Measurements from ENCODE around the gene CDKL5. TPM values are rescaled to one million over a fixed set of nuclear protein-coding genes. Genes with fewer than 3 reads are reported as not detected.

Gene CDKL5
- total and polyA plus RNA-seq, 2 donors (not counting 1 experiment from before 2014, with no cell fraction given), result 0.72 to 4.6 TPM

DNA sequence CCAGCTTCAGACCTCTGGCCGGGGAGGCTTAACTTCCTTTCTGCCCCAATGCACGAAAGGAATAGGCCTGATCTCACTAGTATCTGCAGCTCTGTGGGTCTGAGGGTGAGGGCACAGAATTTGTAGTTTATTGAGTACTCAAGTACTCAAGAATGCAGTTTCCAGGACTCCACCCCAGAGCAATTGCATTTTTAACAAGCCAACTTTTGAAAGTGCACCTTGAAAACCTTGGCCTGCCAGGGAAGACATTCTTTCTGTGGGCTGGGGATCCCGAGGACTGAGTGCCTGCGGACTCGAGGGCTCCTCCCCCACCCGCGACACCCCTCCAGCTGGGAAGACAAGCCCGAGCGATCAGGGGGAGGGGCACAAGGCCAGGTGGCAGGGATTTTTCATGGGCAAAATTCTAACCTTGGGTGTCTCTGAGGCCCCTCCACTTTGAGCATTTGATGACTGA, 224.1 kb downstream of the CDKL5 start:
- DNase-seq, result no peak
- H3K27me3 Mint-ChIP-seq, result no peaks in the 10 kb centered on the region
- WGBS (ENCODE audit: insufficient coverage), result 80% methylated on average over 1 of the region's 9 CpGs

DNA sequence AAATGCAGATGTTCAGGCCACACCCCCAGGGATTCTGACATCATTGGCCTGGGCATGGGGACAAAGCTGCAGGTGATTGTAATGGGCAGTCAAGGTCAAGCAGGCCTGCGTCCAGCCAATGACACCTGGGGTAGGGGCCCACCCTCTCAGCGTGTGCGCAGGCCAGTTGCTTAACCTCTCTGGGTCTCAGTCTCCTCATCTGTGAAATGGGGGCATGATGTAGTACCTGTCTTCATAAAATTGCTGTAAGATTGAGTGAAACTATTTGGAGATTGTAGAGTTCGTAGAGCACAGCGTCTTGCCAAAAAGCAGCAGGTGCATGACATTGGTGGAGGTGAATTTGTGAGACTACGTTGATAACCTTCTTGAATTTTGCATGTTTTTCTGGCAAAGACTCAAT, 225.3 kb downstream of the CDKL5 start:
- H3K4me1 ChIP-seq (ENCODE audit: control insufficient read depth in 2 of 2, insufficient read depth in 2 of 2, low read length in 2 of 2), result no peaks in the 10 kb centered on the region
- intact Hi-C loops (cut with micrococcal nuclease), result no loop called here
- no peaks in the 10 kb centered on the region for H3K9me3 ChIP-seq (ENCODE audit: control extremely low read depth in 1 of 3, control insufficient read depth in 2 of 3, insufficient read depth in 1 of 3, low read length in 2 of 3)
- H3K4me2 ChIP-seq (replicated peaks; ENCODE audit: low read depth, low read length, poor library complexity, severe bottlenecking), result no peak overlapping the region
- no peak overlapping the region for H3K4me3 ChIP-seq (ENCODE audit: control extremely low read depth in 1 of 5, extremely low read depth in 1 of 5, insufficient read depth in 1 of 5, low read depth in 2 of 5, low read length in 4 of 5)
- no peak for TF ChIP-seq EZH2 (IDR thresholded peaks at IDR 0.05; ENCODE audit: borderline replicate concordance, insufficient read depth, low read depth, low read length, poor library complexity, severe bottlenecking)
- TF ChIP-seq, protein P1, sequence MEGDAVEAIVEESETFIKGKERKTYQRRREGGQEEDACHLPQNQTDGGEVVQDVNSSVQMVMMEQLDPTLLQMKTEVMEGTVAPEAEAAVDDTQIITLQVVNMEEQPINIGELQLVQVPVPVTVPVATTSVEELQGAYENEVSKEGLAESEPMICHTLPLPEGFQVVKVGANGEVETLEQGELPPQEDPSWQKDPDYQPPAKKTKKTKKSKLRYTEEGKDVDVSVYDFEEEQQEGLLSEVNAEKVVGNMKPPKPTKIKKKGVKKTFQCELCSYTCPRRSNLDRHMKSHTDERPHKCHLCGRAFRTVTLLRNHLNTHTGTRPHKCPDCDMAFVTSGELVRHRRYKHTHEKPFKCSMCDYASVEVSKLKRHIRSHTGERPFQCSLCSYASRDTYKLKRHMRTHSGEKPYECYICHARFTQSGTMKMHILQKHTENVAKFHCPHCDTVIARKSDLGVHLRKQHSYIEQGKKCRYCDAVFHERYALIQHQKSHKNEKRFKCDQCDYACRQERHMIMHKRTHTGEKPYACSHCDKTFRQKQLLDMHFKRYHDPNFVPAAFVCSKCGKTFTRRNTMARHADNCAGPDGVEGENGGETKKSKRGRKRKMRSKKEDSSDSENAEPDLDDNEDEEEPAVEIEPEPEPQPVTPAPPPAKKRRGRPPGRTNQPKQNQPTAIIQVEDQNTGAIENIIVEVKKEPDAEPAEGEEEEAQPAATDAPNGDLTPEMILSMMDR (IDR thresholded peaks at IDR 0.05), result no peak
- H3K27me3 ChIP-seq (replicated peaks in 1 of 4; ENCODE audit: control extremely low read depth in 1 of 4, control insufficient read depth in 3 of 4, insufficient read depth in 4 of 4, low read length in 3 of 4), result no peaks in the 10 kb centered on the region
- no peak overlapping the region for H3K4me3 Mint-ChIP-seq
- ATAC-seq (ENCODE audit: low read depth), result no peak
- DNase-seq, result no peak
- H2AFZ ChIP-seq (ENCODE audit: insufficient read depth, low read depth, low read length, poor library complexity, severe bottlenecking), result no peak overlapping the region
- POLR2A ChIA-PET, result no interaction called here
- no peaks in the 10 kb centered on the region for H4K20me1 ChIP-seq (ENCODE audit: control insufficient read depth, insufficient read depth, low read length, poor library complexity, severe bottlenecking)
- no peak overlapping the region for H3K9ac ChIP-seq (ENCODE audit: low read length)
- 92% methylated on average over 2 of the region's 6 CpGs for WGBS (ENCODE audit: insufficient coverage)
- H3K27ac Mint-ChIP-seq, result no peak overlapping the region
- H3K9me3 Mint-ChIP-seq (ENCODE audit: insufficient read depth), result no peaks in the 10 kb centered on the region
- H3K36me3 ChIP-seq (replicated peaks in 1 of 2; ENCODE audit: control extremely low read depth in 1 of 2, control insufficient read depth in 1 of 2, extremely low read depth in 1 of 2, insufficient read depth in 2 of 2, low read length in 1 of 2), result no peaks in the 10 kb centered on the region
- CTCF ChIA-PET, result no interaction called here
- H3K27me3 Mint-ChIP-seq, result no peaks in the 10 kb centered on the region
- H3K4me1 Mint-ChIP-seq, result no peaks in the 10 kb centered on the region
- no peaks in the 10 kb centered on the region for H3K79me2 ChIP-seq (ENCODE audit: control insufficient read depth, insufficient read depth, low read length)
- no peak overlapping the region for H3K27ac ChIP-seq (ENCODE audit: low read length in 2 of 2)

More for the DNA sequence above, 224.1 kb downstream of the CDKL5 start:
- Mint-ChIP-seq H3K27ac (no peak overlapping the region), H3K4me1 (no peaks in the 10 kb centered on the region), H3K9me3 (ENCODE audit: insufficient read depth) (no peaks in the 10 kb centered on the region), H3K4me3 (no peak overlapping the region)
- no peaks in the 10 kb centered on the region for H3K36me3 ChIP-seq (replicated peaks in 1 of 2; ENCODE audit: control extremely low read depth in 1 of 2, control insufficient read depth in 1 of 2, extremely low read depth in 1 of 2, insufficient read depth in 2 of 2, low read length in 1 of 2)
- no peak for ATAC-seq (ENCODE audit: low read depth)
- H3K4me2 ChIP-seq (replicated peaks; ENCODE audit: low read depth, low read length, poor library complexity, severe bottlenecking), result no peak overlapping the region
- H4K20me1 ChIP-seq (ENCODE audit: control insufficient read depth, insufficient read depth, low read length, poor library complexity, severe bottlenecking), result no peaks in the 10 kb centered on the region
- ChIA-PET POLR2A (no interaction called here), CTCF (no interaction called here)
- no peak overlapping the region for H3K9ac ChIP-seq (ENCODE audit: low read length)
- no peaks in the 10 kb centered on the region for H3K4me1 ChIP-seq (ENCODE audit: control insufficient read depth in 2 of 2, insufficient read depth in 2 of 2, low read length in 2 of 2)
- intact Hi-C loops (cut with micrococcal nuclease), result no loop called here
- no peaks in the 10 kb centered on the region for H3K9me3 ChIP-seq (ENCODE audit: control extremely low read depth in 1 of 3, control insufficient read depth in 2 of 3, insufficient read depth in 1 of 3, low read length in 2 of 3)
- no peaks in the 10 kb centered on the region for H3K27me3 ChIP-seq (replicated peaks in 1 of 4; ENCODE audit: control extremely low read depth in 1 of 4, control insufficient read depth in 3 of 4, insufficient read depth in 4 of 4, low read length in 3 of 4)
- H3K27ac ChIP-seq (ENCODE audit: low read length in 2 of 2), result no peak overlapping the region
- no peaks in the 10 kb centered on the region for H3K79me2 ChIP-seq (ENCODE audit: control insufficient read depth, insufficient read depth, low read length)
- H2AFZ ChIP-seq (ENCODE audit: insufficient read depth, low read depth, low read length, poor library complexity, severe bottlenecking), result no peak overlapping the region
- H3K4me3 ChIP-seq (ENCODE audit: control extremely low read depth in 1 of 5, extremely low read depth in 1 of 5, insufficient read depth in 1 of 5, low read depth in 2 of 5, low read length in 4 of 5), result no peak overlapping the region
- no peak for TF ChIP-seq EZH2 (IDR thresholded peaks at IDR 0.05; ENCODE audit: borderline replicate concordance, insufficient read depth, low read depth, low read length, poor library complexity, severe bottlenecking)
- TF ChIP-seq, protein P1 (IDR thresholded peaks at IDR 0.05), result no peak

Data from B cell (primary cell).